GM13976 (cell line): ENCODE data around the gene ANKRD30A.
"Not testable (repeated sequence)": the region's sequence is repeated elsewhere in the genome, so short reads cannot be mapped to it uniquely, and the experiment has no call there.

Source experiments
- DNase-seq: peaks from one replicate; pipeline ENCODE4 v3.0.0; 2012; ENCODE audit warnings: low spot score
- in situ Hi-C: fragments of 300-500 bp; cut with MboI; formaldehyde crosslinking; loops from one replicate; pipeline ENCODE4 v1.12.0; 2022; ENCODE audit warnings: low sequenced_read_pairs, mixed read lengths, inconsistent platforms; ENCODE audit not compliant: unreplicated experiment
- TF ChIP-seq, protein P1 (sequence below): IDR thresholded peaks from 2 replicates; pipeline ENCODE4 v1.5.1; 2012; ENCODE audit warnings: borderline replicate concordance, mild to moderate bottlenecking; ENCODE audit not compliant: insufficient read depth; ENCODE audit errors: extremely low read depth, missing control alignments, control extremely low read depth

The ANKRD30A gene, protein sequence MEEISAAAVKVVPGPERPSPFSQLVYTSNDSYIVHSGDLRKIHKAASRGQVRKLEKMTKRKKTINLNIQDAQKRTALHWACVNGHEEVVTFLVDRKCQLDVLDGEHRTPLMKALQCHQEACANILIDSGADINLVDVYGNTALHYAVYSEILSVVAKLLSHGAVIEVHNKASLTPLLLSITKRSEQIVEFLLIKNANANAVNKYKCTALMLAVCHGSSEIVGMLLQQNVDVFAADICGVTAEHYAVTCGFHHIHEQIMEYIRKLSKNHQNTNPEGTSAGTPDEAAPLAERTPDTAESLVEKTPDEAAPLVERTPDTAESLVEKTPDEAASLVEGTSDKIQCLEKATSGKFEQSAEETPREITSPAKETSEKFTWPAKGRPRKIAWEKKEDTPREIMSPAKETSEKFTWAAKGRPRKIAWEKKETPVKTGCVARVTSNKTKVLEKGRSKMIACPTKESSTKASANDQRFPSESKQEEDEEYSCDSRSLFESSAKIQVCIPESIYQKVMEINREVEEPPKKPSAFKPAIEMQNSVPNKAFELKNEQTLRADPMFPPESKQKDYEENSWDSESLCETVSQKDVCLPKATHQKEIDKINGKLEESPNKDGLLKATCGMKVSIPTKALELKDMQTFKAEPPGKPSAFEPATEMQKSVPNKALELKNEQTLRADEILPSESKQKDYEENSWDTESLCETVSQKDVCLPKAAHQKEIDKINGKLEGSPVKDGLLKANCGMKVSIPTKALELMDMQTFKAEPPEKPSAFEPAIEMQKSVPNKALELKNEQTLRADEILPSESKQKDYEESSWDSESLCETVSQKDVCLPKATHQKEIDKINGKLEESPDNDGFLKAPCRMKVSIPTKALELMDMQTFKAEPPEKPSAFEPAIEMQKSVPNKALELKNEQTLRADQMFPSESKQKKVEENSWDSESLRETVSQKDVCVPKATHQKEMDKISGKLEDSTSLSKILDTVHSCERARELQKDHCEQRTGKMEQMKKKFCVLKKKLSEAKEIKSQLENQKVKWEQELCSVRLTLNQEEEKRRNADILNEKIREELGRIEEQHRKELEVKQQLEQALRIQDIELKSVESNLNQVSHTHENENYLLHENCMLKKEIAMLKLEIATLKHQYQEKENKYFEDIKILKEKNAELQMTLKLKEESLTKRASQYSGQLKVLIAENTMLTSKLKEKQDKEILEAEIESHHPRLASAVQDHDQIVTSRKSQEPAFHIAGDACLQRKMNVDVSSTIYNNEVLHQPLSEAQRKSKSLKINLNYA (N-terminal part only)

GRCh38 chr10:37125191-37125732 lies at the start of gene ANKRD30A:
ANKRD30A (plus strand) TSS chr10:37125598; CDS start chr10:37125788, 190 bp downstream.
- TF ChIP-seq, protein P1, sequence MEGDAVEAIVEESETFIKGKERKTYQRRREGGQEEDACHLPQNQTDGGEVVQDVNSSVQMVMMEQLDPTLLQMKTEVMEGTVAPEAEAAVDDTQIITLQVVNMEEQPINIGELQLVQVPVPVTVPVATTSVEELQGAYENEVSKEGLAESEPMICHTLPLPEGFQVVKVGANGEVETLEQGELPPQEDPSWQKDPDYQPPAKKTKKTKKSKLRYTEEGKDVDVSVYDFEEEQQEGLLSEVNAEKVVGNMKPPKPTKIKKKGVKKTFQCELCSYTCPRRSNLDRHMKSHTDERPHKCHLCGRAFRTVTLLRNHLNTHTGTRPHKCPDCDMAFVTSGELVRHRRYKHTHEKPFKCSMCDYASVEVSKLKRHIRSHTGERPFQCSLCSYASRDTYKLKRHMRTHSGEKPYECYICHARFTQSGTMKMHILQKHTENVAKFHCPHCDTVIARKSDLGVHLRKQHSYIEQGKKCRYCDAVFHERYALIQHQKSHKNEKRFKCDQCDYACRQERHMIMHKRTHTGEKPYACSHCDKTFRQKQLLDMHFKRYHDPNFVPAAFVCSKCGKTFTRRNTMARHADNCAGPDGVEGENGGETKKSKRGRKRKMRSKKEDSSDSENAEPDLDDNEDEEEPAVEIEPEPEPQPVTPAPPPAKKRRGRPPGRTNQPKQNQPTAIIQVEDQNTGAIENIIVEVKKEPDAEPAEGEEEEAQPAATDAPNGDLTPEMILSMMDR, result no peak
- DNase-seq, result no peak
- in situ Hi-C loops, result no loop called here

DNA sequence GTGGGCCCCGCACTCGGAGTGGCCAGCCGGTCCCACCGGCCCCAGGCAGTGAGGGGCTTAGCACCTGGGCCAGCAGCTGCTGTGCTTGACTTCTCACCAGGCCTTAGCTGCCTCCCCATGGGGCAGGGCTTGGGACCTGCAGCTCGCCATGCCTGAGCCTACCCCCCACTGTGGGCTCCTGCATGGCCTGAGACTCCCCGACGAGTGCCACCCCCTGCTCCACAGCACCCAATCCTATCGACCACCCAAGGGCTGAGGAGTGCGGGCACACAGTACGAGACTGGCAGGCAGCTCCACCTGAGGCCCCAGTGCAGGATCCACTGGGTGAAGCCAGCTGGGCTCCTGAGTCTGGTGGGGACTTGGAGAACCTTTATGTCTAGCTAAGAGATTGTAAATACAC lies 49.3 kb upstream of the ANKRD30A start:
- DNase-seq, in situ Hi-C loops: not testable (repeated sequence)

DNA sequence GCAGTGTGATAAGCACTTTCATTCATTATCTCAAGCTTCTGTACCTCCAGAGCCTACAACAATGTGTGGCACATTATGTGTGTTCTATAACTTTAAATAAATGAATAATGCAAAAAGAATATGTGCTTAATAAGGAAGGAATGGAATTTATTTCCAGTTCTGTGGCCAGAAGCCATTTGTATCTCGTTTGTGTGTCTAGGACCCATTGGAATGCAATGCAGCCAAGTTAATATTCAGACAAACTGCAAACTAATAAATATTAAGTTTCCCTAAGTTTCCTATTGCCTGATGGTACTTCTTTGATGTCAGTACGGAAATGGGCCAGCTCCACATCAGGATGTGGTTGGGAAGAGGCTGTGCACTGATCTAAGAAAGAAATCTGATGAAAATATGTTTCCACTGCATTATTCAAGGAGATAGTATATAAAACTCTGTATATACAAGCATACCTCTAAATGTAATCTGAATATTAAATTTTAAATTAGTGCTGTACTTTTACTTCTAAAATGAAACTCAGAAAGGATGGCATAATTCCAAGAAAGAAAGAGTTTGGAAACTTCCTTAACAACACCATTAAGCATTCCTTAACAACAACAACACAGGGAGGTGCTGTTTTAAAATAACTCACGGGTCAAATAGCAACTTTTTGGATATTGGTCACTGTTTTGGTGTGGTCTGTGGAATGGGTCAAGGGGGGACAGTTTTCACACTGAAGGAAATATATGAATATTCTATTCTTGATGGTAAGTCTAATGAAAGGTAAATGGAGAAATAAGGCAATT lies 29.4 kb upstream of the ANKRD30A start:
- no peak for DNase-seq
- in situ Hi-C loops, result no loop called here
- TF ChIP-seq, protein P1, result no peak

GRCh38 chr10:37101261-37101660 lies 24.1 kb upstream of the ANKRD30A start:
- no peak for DNase-seq
- in situ Hi-C loops, result no loop called here
- TF ChIP-seq, protein P1, result no peak

- TF ChIP-seq, protein P1, result no peak
- DNase-seq, result no peak
- in situ Hi-C loops, result no loop called here
These were observed 16.4 kb upstream of the ANKRD30A start for GRCh38 chr10:37109000-37109399.

GRCh38 chr10:37124532-37124931 lies 866 bp upstream of the ANKRD30A start:
- DNase-seq, result no peak
- TF ChIP-seq, protein P1, result no peak
- in situ Hi-C loops, result no loop called here
